GM12878 (cell line): ENCODE measurements around the gene NRTN. TPM values are rescaled to one million over a fixed set of nuclear protein-coding genes. Genes with fewer than 3 reads are reported as not detected.

Source experiments
- ATAC-seq: fragments of 200-7000 bp; cut with Tn5 transposase; 3 replicates; pipeline ENCODE4 v1.9.1; 2020; ENCODE audit warnings: mild to moderate bottlenecking, moderate library complexity
- BruUV-seq: library from RNA; stranded (reverse); fragments of 400-500 nt; replicated peaks from 2 replicates; lab custom pipeline; 2021; lab: Mats Ljungman, UMichigan
- CTCF ChIA-PET: fragments of 300-600 bp; sonication (Branson Sonifier 250); formaldehyde crosslinking; extraction: SDS; loops from one replicate; lab custom pipeline; 2021; ENCODE audit warnings: inconsistent platforms; lab: Yijun Ruan, JAX
- POLR2A ChIA-PET: fragments of 350-600 bp; formaldehyde crosslinking; extraction: SDS; loops from one replicate; lab custom pipeline; 2021; ENCODE audit warnings: inconsistent platforms; lab: Charles Lee
- RAD21 ChIA-PET: fragments of 300-600 bp; sonication (Branson Sonifier 250); formaldehyde crosslinking; loops from one replicate; lab custom pipeline; 2023; ENCODE audit warnings: antibody characterized with exemption; ENCODE audit not compliant: unreplicated experiment; lab: Charles Lee
- SMC1A ChIA-PET: fragments of 300-600 bp; sonication (Branson Sonifier 250); formaldehyde crosslinking; loops from one replicate; lab custom pipeline; 2023; ENCODE audit not compliant: unreplicated experiment, uncharacterized antibody; lab: Charles Lee
- DNase-seq: peaks from one replicate; pipeline ENCODE4 v3.0.0-alpha.2; 2011; ENCODE audit warnings: low read depth, low spot score
- FAIRE-seq: peaks from 3 replicates; lab custom pipeline; 2011; peaks lifted over from hg19 to GRCh38; lab: Jason Lieb, UNC
- H2AFZ ChIP-seq: 2 replicates; pipeline ENCODE4 v1.6.0; 2011; ENCODE audit warnings: low read depth, low read length, control low read depth; ENCODE audit not compliant: control insufficient read depth
- H3K27ac ChIP-seq: 2 replicates; pipeline ENCODE4 v1.5.1; 2011; ENCODE audit warnings: control low read depth; ENCODE audit not compliant: control insufficient read depth, insufficient read depth
- H3K27me3 ChIP-seq, 2 experiments: replicated peaks in 1 of 2; 2 replicates each; pipeline versions ENCODE4 v1.6.0 to v1.6.1; 2011; ENCODE audit warnings: low read length in 1 of 2; ENCODE audit not compliant: control insufficient read depth in 2 of 2, insufficient read depth in 2 of 2
- H3K36me3 ChIP-seq, 2 experiments: 2 replicates each; pipeline ENCODE4 v1.5.1; 2011; ENCODE audit warnings: low read length in 1 of 2; ENCODE audit not compliant: control insufficient read depth in 2 of 2, insufficient read depth in 2 of 2
- H3K4me1 ChIP-seq: 2 replicates; pipeline ENCODE4 v1.6.1; 2011; ENCODE audit warnings: mild to moderate bottlenecking, low read length, moderate library complexity, mixed read lengths; ENCODE audit not compliant: control insufficient read depth, insufficient read depth
- H3K4me2 ChIP-seq: 2 replicates; pipeline ENCODE4 v1.6.0; 2011; ENCODE audit warnings: control low read depth; ENCODE audit not compliant: control insufficient read depth, insufficient read depth
- H3K4me3 ChIP-seq: fragments of 200-600 bp; sonication (generic); 2 replicates; pipeline ENCODE4 v1.5.1; 2016
- H3K79me2 ChIP-seq: 2 replicates; pipeline ENCODE4 v1.6.0; 2011; ENCODE audit warnings: low read length; ENCODE audit not compliant: control insufficient read depth, insufficient read depth
- H3K9ac ChIP-seq: 2 replicates; pipeline ENCODE4 v1.8.0; 2011; ENCODE audit warnings: low read length, control low read depth, mixed read lengths; ENCODE audit not compliant: control insufficient read depth, insufficient read depth
- H3K9me3 ChIP-seq: replicated peaks from 3 replicates; pipeline ENCODE4 v1.5.1; 2011; ENCODE audit warnings: mild to moderate bottlenecking, low read length; ENCODE audit not compliant: control insufficient read depth, insufficient read depth
- H4K20me1 ChIP-seq: 2 replicates; pipeline ENCODE4 v1.6.0; 2011; ENCODE audit not compliant: control insufficient read depth, insufficient read depth
- EP300 ChIP-seq, 2 experiments: fragments of 150-350 bp in 1 of 2; IDR thresholded peaks; 2 replicates each; pipeline ENCODE4 v1.6.1; 2011 to 2012; ENCODE audit warnings: low read depth in 2 of 2, low read length in 2 of 2, borderline replicate concordance in 1 of 2, improper control_type of control experiment in 1 of 2, inconsistent platforms in 1 of 2; ENCODE audit not compliant: control insufficient read depth in 1 of 2
- JUND ChIP-seq: IDR thresholded peaks from 2 replicates; pipeline ENCODE4 v1.6.1; 2012; ENCODE audit warnings: low read depth, mild to moderate bottlenecking, low read length, improper control_type of control experiment, moderate library complexity
- NR2F1 ChIP-seq: fragments of 450-650 bp; conservative IDR thresholded peaks from 2 replicates; pipeline ENCODE4 v1.6.1; 2017; ENCODE audit warnings: mild to moderate bottlenecking
- RUNX3 ChIP-seq: IDR thresholded peaks from 2 replicates; pipeline ENCODE4 v1.6.1; 2012; ENCODE audit warnings: low read length, inconsistent platforms
- TBL1XR1 ChIP-seq: IDR thresholded peaks from 2 replicates; pipeline ENCODE4 v1.6.1; 2012; ENCODE audit warnings: low read depth, low read length, improper control_type of control experiment
- ZZZ3 ChIP-seq: IDR thresholded peaks from 2 replicates; pipeline ENCODE4 v1.6.1; 2011; ENCODE audit warnings: low read depth; ENCODE audit not compliant: control insufficient read depth, insufficient read length
- WGBS: methylation state at CpG from one replicate; pipeline ENCODE4 v1.1.6; 2016; ENCODE audit warnings: low lambda C conversion rate; ENCODE audit not compliant: insufficient replicate concordance, insufficient coverage; ENCODE audit errors: missing lambda C conversion rate; 5-methylcytosine and 5-hydroxymethylcytosine counted together
- in situ Hi-C: fragments of 300-500 bp; cut with MboI; formaldehyde crosslinking; loops from 9 replicates; pipeline ENCODE4 v1.14.3; 2018; ENCODE audit warnings: mixed read lengths
- intact Hi-C: fragments of 100-400 bp; cut with micrococcal nuclease; formaldehyde crosslinking; loops from one replicate; pipeline ENCODE4 v1.14.2; 2022; ENCODE audit not compliant: unreplicated experiment
- polyA plus RNA-seq, 11 experiments: library from polyadenylated mRNA; depleted of rRNA in 4 of 11; unstranded in 6 of 11; stranded (reverse) in 5 of 11; fragments of >200 nt; fragmentation: Nextera tagmentation in 4 of 11; fragmentation: Illumina TruSeq in 1 of 11; extraction: Ambion mirVana in 4 of 11; extraction: Trizol in 1 of 11; gene quantifications; 1 replicate in 1 of 11; 2 replicates in 10 of 11; pipeline versions ENCODE4 v1.2.1 to v1.2.3, GENCODE V29; 2011 to 2016; ENCODE audit warnings: inconsistent platforms in 2 of 11, missing spikeins in 2 of 11, low read depth in 1 of 11
- total RNA-seq, 4 experiments: library from RNA; depleted of rRNA in 3 of 4; stranded (reverse); fragments of >200 nt in 3 of 4; fragmentation: Illumina TruSeq in 1 of 4; extraction: Trizol in 1 of 4; gene quantifications; 2 replicates each; pipeline versions ENCODE4 v1.2.1 to v1.2.3, GENCODE V29; 2013 to 2021
- TF ChIP-seq, protein P1 (sequence below): fragments of 150-350 bp; IDR thresholded peaks from 2 replicates; pipeline ENCODE4 v1.6.1; 2016; ENCODE audit warnings: low read depth, low read length
- TF ChIP-seq, protein P2 (sequence below): IDR thresholded peaks from 2 replicates; pipeline ENCODE4 v1.6.1; 2012; ENCODE audit warnings: mild to moderate bottlenecking, low read depth, low read length
- TF ChIP-seq, protein P3 (sequence below): IDR thresholded peaks from 2 replicates; pipeline ENCODE4 v1.6.1; 2012; ENCODE audit warnings: low read depth, low read length, improper control_type of control experiment
- TF ChIP-seq, protein P4 (sequence below): fragments of 450-650 bp; formaldehyde crosslinking; IDR thresholded peaks from 2 replicates; pipeline ENCODE4 v1.4.0; 2022; ENCODE audit warnings: mild to moderate bottlenecking, moderate library complexity

The NRTN gene
- total and polyA plus RNA-seq, 10 of the 15 experiments (the other 5 are each of a cell fraction or from before 2014, with no cell fraction given), result not detected

DNA sequence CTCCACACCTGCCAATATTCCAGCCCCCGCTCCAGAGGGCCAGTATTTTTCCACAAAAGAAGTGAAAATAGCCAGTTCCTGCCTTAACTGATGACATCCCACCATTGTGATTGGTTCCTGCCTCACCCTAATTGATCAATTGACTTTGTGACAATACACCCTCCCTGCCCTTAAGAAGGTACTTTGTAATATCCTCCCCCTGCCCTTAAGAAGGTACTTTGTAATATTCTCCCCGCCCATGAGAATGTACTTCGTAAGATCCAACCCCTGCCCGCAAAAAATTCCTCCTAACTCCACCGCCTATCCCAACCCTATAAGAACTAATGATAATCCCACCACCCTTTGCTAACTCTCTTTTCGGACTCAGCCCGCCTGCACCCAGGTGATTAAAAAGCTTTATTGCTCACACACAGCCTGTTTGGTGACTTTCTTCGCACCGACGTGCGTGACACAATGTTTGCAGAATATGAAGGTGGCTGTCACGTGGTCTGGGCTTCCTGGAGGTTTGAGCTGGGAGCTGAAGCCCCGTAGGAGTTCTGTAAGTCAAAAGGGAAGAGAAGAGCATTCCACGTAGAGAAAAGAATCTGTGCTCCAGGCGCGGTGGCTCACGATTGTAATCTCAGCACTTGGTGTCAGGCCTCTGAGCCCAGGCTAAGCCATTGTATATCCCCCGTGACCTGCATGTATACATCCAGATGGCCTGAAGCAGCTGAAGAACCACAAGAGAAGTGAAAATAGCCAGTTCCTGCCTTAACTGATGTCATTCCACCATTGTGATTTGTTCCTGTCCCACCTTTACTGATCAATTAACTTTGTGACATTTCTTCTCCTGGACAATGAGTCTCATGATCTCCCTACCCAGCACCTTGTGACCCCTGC is 52.6 kb downstream of the NRTN start:
- in situ Hi-C loops, result no loop called here
- Histone ChIP-seq H3K27ac (no peak overlapping the region), H3K4me2 (no peak overlapping the region), H3K36me3 (no peaks in the 10 kb centered on the region), H3K79me2 (no peaks in the 10 kb centered on the region), H2AFZ (no peak overlapping the region), H4K20me1 (no peaks in the 10 kb centered on the region), H3K27me3 (no peaks in the 10 kb centered on the region; a peak in 1 of 4 replicates), H3K4me1 (no peaks in the 10 kb centered on the region), H3K4me3 (no peak overlapping the region)
- ATAC-seq (no peak), DNase-seq (no peak)
- ChIA-PET POLR2A (no interaction called here), CTCF (no interaction called here), RAD21 (no interaction called here)
- BruUV-seq, result no TSS peak
- TF ChIP-seq EP300 (IDR thresholded peaks at IDR 0.05; ENCODE audit: borderline replicate concordance in 1 of 2, control insufficient read depth in 1 of 2, low read depth in 2 of 2, low read length in 2 of 2) (no peak), RUNX3 (no peak), ZZZ3 (no peak), TBL1XR1 (no peak), NR2F1 (no peak), JUND (no peak)
- TF ChIP-seq, protein P1, sequence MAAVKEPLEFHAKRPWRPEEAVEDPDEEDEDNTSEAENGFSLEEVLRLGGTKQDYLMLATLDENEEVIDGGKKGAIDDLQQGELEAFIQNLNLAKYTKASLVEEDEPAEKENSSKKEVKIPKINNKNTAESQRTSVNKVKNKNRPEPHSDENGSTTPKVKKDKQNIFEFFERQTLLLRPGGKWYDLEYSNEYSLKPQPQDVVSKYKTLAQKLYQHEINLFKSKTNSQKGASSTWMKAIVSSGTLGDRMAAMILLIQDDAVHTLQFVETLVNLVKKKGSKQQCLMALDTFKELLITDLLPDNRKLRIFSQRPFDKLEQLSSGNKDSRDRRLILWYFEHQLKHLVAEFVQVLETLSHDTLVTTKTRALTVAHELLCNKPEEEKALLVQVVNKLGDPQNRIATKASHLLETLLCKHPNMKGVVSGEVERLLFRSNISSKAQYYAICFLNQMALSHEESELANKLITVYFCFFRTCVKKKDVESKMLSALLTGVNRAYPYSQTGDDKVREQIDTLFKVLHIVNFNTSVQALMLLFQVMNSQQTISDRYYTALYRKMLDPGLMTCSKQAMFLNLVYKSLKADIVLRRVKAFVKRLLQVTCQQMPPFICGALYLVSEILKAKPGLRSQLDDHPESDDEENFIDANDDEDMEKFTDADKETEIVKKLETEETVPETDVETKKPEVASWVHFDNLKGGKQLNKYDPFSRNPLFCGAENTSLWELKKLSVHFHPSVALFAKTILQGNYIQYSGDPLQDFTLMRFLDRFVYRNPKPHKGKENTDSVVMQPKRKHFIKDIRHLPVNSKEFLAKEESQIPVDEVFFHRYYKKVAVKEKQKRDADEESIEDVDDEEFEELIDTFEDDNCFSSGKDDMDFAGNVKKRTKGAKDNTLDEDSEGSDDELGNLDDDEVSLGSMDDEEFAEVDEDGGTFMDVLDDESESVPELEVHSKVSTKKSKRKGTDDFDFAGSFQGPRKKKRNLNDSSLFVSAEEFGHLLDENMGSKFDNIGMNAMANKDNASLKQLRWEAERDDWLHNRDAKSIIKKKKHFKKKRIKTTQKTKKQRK, result no peak
- TF ChIP-seq, protein P2, sequence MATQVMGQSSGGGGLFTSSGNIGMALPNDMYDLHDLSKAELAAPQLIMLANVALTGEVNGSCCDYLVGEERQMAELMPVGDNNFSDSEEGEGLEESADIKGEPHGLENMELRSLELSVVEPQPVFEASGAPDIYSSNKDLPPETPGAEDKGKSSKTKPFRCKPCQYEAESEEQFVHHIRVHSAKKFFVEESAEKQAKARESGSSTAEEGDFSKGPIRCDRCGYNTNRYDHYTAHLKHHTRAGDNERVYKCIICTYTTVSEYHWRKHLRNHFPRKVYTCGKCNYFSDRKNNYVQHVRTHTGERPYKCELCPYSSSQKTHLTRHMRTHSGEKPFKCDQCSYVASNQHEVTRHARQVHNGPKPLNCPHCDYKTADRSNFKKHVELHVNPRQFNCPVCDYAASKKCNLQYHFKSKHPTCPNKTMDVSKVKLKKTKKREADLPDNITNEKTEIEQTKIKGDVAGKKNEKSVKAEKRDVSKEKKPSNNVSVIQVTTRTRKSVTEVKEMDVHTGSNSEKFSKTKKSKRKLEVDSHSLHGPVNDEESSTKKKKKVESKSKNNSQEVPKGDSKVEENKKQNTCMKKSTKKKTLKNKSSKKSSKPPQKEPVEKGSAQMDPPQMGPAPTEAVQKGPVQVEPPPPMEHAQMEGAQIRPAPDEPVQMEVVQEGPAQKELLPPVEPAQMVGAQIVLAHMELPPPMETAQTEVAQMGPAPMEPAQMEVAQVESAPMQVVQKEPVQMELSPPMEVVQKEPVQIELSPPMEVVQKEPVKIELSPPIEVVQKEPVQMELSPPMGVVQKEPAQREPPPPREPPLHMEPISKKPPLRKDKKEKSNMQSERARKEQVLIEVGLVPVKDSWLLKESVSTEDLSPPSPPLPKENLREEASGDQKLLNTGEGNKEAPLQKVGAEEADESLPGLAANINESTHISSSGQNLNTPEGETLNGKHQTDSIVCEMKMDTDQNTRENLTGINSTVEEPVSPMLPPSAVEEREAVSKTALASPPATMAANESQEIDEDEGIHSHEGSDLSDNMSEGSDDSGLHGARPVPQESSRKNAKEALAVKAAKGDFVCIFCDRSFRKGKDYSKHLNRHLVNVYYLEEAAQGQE, result no peak
- TF ChIP-seq, protein P3, sequence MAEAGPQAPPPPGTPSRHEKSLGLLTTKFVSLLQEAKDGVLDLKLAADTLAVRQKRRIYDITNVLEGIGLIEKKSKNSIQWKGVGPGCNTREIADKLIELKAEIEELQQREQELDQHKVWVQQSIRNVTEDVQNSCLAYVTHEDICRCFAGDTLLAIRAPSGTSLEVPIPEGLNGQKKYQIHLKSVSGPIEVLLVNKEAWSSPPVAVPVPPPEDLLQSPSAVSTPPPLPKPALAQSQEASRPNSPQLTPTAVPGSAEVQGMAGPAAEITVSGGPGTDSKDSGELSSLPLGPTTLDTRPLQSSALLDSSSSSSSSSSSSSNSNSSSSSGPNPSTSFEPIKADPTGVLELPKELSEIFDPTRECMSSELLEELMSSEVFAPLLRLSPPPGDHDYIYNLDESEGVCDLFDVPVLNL, result no peak
- TF ChIP-seq, protein P4, sequence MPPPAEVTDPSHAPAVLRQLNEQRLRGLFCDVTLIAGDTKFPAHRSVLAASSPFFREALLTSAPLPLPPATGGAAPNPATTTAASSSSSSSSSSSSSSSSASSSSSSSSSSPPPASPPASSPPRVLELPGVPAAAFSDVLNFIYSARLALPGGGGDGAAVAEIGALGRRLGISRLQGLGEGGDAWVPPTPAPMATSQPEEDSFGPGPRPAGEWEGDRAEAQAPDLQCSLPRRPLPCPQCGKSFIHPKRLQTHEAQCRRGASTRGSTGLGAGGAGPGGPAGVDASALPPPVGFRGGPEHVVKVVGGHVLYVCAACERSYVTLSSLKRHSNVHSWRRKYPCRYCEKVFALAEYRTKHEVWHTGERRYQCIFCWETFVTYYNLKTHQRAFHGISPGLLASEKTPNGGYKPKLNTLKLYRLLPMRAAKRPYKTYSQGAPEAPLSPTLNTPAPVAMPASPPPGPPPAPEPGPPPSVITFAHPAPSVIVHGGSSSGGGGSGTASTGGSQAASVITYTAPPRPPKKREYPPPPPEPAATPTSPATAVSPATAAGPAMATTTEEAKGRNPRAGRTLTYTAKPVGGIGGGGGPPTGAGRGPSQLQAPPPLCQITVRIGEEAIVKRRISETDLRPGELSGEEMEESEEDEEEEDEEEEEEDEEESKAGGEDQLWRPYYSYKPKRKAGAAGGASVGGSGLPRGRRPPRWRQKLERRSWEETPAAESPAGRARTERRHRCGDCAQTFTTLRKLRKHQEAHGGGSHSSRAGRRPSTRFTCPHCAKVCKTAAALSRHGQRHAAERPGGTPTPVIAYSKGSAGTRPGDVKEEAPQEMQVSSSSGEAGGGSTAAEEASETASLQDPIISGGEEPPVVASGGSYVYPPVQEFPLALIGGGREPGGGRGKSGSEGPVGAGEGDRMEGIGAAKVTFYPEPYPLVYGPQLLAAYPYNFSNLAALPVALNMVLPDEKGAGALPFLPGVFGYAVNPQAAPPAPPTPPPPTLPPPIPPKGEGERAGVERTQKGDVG, result no peak
- TF ChIP-seq, all 136 proteins: peak for 0
- intact Hi-C loops, result no loop called here
- no peak for FAIRE-seq
- SMC1A ChIA-PET, result no interaction called here
- H3K9ac ChIP-seq, result no peak overlapping the region
- WGBS, result 65% methylated on average over 18 of the region's 18 CpGs
- H3K9me3 ChIP-seq, result no peaks in the 10 kb centered on the region; the same call in 2 of the 3 replicates
